ENCODE results near the gene IMPDH2. TPM values are rescaled to one million over a fixed set of nuclear protein-coding genes. Genes with fewer than 3 reads are reported as not detected.

Gene IMPDH2
- polyA plus RNA-seq, 1 donor = 217 TPM

- DNase-seq = no peak
Measured at GRCh38 chr3:48983096-48983495, 46.1 kb downstream of the IMPDH2 start.

- DNase-seq = no peak
Measured at GRCh38 chr3:48982686-48983085, 46.5 kb downstream of the IMPDH2 start.

- no peak for DNase-seq
Measured at GRCh38 chr3:48982016-48982415, 47.2 kb downstream of the IMPDH2 start.

GRCh38 chr3:48980295-48980694, 48.9 kb downstream of the IMPDH2 start:
- DNase-seq = no peak

- no peak for DNase-seq
Measured at GRCh38 chr3:48979451-48979850, 49.7 kb downstream of the IMPDH2 start.

Other genes with a start within 250 kb of the IMPDH2 start
- 47.8 TPM for gene PRKAR2A, start 181.5 kb downstream of the IMPDH2 start, polyA plus RNA-seq (ENCODE audit: insufficient read length)
- 20.9 TPM for gene SLC25A20, start 130.5 kb downstream of the IMPDH2 start, polyA plus RNA-seq (ENCODE audit: insufficient read length)
- 112 TPM for gene ARIH2, start 110.6 kb downstream of the IMPDH2 start, polyA plus RNA-seq (ENCODE audit: insufficient read length)
- gene P4HTM, start 39.2 kb downstream of the IMPDH2 start, polyA plus RNA-seq (ENCODE audit: insufficient read length) = 42.0 TPM
- 214 TPM for gene WDR6, start 22.0 kb downstream of the IMPDH2 start, polyA plus RNA-seq (ENCODE audit: insufficient read length)
- gene DALRD3, start 10.8 kb downstream of the IMPDH2 start, polyA plus RNA-seq (ENCODE audit: insufficient read length) = 78.5 TPM
- gene NDUFAF3, start 7.3 kb downstream of the IMPDH2 start, polyA plus RNA-seq (ENCODE audit: insufficient read length) = 50.2 TPM
- gene QRICH1, start 64.7 kb upstream of the IMPDH2 start, polyA plus RNA-seq (ENCODE audit: insufficient read length) = 97.6 TPM
- gene QARS1, start 75.4 kb upstream of the IMPDH2 start, polyA plus RNA-seq (ENCODE audit: insufficient read length) = 315 TPM
- gene USP19, start 91.4 kb upstream of the IMPDH2 start, polyA plus RNA-seq (ENCODE audit: insufficient read length) = 56.3 TPM
- 435 TPM for gene LAMB2, start 103.7 kb upstream of the IMPDH2 start, polyA plus RNA-seq (ENCODE audit: insufficient read length)
- gene CCDC71, start 136.9 kb upstream of the IMPDH2 start, polyA plus RNA-seq (ENCODE audit: insufficient read length) = 21.0 TPM
- 41.1 TPM for gene KLHDC8B, start 142.2 kb upstream of the IMPDH2 start, polyA plus RNA-seq (ENCODE audit: insufficient read length)
- gene C3orf62, start 247.8 kb upstream of the IMPDH2 start, polyA plus RNA-seq (ENCODE audit: insufficient read length) = 13.1 TPM

Measured in left kidney (tissue), 2 donors.